ENCODE measurements around the gene YOD1. TPM values are rescaled to one million over a fixed set of nuclear protein-coding genes. Genes with fewer than 3 reads are reported as not detected.

The YOD1 gene
- 1 to 10 TPM; 6.3 to 7.2 TPM for total RNA-seq

GRCh38 chr1:207051191-207051943 is at the start of gene YOD1:
Gene YOD1 (minus strand): TSS chr1:207051208. CDS start chr1:207051030, 178 bp downstream.
- Mint-ChIP-seq H3K4me1 (ENCODE audit: low read depth) (peaks cover 47% of the 10 kb centered on the region), H3K36me3 (peaks cover 21% of the 10 kb centered on the region), H3K27ac (peak within 1 kb of the TSS; percentile 92), H3K9me3 (no peaks in the 10 kb centered on the region), H3K4me3 (peak within 1 kb of the TSS; percentile 93), H3K27me3 (no peaks in the 10 kb centered on the region)
- intact Hi-C loops (cut with micrococcal nuclease) = loop anchor here (5.0 kb wide), 1 partner anchor 129 kb away; the partner anchor contains the start of gene FCMR
- POLR2A ChIA-PET = no interaction called here
- CTCF ChIA-PET = interaction anchor here (1.9 kb wide), 1 partner anchor 448 kb away, joined by 17 read pairs; no protein-coding TSS in a partner anchor
- peak; percentile 36 for DNase-seq

- Mint-ChIP-seq H3K9me3 (peaks cover 4% of the 10 kb centered on the region), H3K36me3 (no peaks in the 10 kb centered on the region), H3K4me3 (no peak overlapping the region), H3K27me3 (peaks cover 24% of the 10 kb centered on the region), H3K27ac (peak overlapping the region; percentile 78), H3K4me1 (ENCODE audit: low read depth) (peaks cover 14% of the 10 kb centered on the region)
- ChIA-PET CTCF (interaction anchor here (0.7 to 1.4 kb wide), 5 partner anchors 19 to 402 kb away, joined by 3 to 7 read pairs (median 3); no protein-coding TSS in a partner anchor), POLR2A (interaction anchor here (1.8 kb wide), 1 partner anchor 239 kb away, joined by 9 read pairs; no protein-coding TSS in a partner anchor)
- intact Hi-C loops (cut with micrococcal nuclease) = loop anchor here (1.0 to 2.0 kb wide), 7 partner anchors 46 to 402 kb away; partner anchors contain the start of gene CD55
- peak; percentile 64 for DNase-seq
Observed at GRCh38 chr1:207097871-207098324, 46.9 kb upstream of the YOD1 start.

- peaks cover 13% of the 10 kb centered on the region for H3K27me3 Mint-ChIP-seq
- no peaks in the 10 kb centered on the region for H3K36me3 Mint-ChIP-seq
Observed at GRCh38 chr1:207093944-207094343, 42.9 kb upstream of the YOD1 start.

GRCh38 chr1:207091200-207091908 is 40.3 kb upstream of the YOD1 start:
- DNase-seq = no peak
- peaks cover 7% of the 10 kb centered on the region for H3K4me1 Mint-ChIP-seq (ENCODE audit: low read depth)
- H3K27ac Mint-ChIP-seq = no peak overlapping the region
- H3K4me3 Mint-ChIP-seq = no peak overlapping the region
- no peaks in the 10 kb centered on the region for H3K9me3 Mint-ChIP-seq
- no peaks in the 10 kb centered on the region for H3K36me3 Mint-ChIP-seq
- CTCF ChIA-PET = interaction anchor here (1.1 to 1.4 kb wide), 2 partner anchors 13 to 408 kb away, joined by 3 to 4 read pairs; no protein-coding TSS in a partner anchor
- H3K27me3 Mint-ChIP-seq = peaks cover 11% of the 10 kb centered on the region
- POLR2A ChIA-PET = no interaction called here
- intact Hi-C loops (cut with micrococcal nuclease) = no loop called here

More at GRCh38 chr1:207093944-207094343, 42.9 kb upstream of the YOD1 start:
- no peak for DNase-seq
- POLR2A ChIA-PET = interaction anchor here (1.1 kb wide), 1 partner anchor 269 kb away, joined by 3 read pairs; no protein-coding TSS in a partner anchor
- Mint-ChIP-seq H3K27ac (no peak overlapping the region), H3K4me1 (ENCODE audit: low read depth) (peaks cover 16% of the 10 kb centered on the region), H3K4me3 (no peak overlapping the region), H3K9me3 (no peaks in the 10 kb centered on the region)
- intact Hi-C loops (cut with micrococcal nuclease) = no loop called here
- CTCF ChIA-PET = interaction anchor here (1.0 to 1.3 kb wide), 2 partner anchors 10 to 406 kb away, joined by 4 to 10 read pairs; no protein-coding TSS in a partner anchor

GRCh38 chr1:207089627-207090355 is 38.8 kb upstream of the YOD1 start:
- intact Hi-C loops (cut with micrococcal nuclease) = no loop called here
- POLR2A ChIA-PET = interaction anchor here (1.8 kb wide), 1 partner anchor 232 kb away, joined by 5 read pairs; the partner anchor contains the start of gene CD55
- Mint-ChIP-seq H3K4me1 (ENCODE audit: low read depth) (peaks cover 12% of the 10 kb centered on the region), H3K9me3 (no peaks in the 10 kb centered on the region), H3K4me3 (peak overlapping the region; percentile 47), H3K27ac (no peak overlapping the region), H3K27me3 (peaks cover 6% of the 10 kb centered on the region), H3K36me3 (no peaks in the 10 kb centered on the region)
- no peak for DNase-seq
- CTCF ChIA-PET = interaction anchor here (0.7 to 1.8 kb wide), 2 partner anchors 315 to 410 kb away, joined by 3 to 4 read pairs; no protein-coding TSS in a partner anchor

GRCh38 chr1:207088701-207089626 is 38.0 kb upstream of the YOD1 start, which contains the start of gene C4BPB:
Gene C4BPB (plus strand): TSS chr1:207088860. CDS start chr1:207089532, 672 bp downstream.
- CTCF ChIA-PET = interaction anchor here (0.7 to 1.8 kb wide), 2 partner anchors 316 to 411 kb away, joined by 3 to 4 read pairs; no protein-coding TSS in a partner anchor
- Mint-ChIP-seq H3K27ac (no peak within 1 kb of the TSS), H3K4me3 (peak within 1 kb of the TSS; percentile 47), H3K36me3 (no peaks in the 10 kb centered on the region), H3K27me3 (peaks cover 10% of the 10 kb centered on the region), H3K9me3 (no peaks in the 10 kb centered on the region), H3K4me1 (ENCODE audit: low read depth) (peaks cover 16% of the 10 kb centered on the region)
- DNase-seq = peak; percentile 13
- POLR2A ChIA-PET = interaction anchor here (1.8 kb wide), 1 partner anchor 233 kb away, joined by 5 read pairs; the partner anchor contains the start of gene CD55
- intact Hi-C loops (cut with micrococcal nuclease) = no loop called here

- no peak for DNase-seq
- no peaks in the 10 kb centered on the region for H3K36me3 Mint-ChIP-seq
- no peak overlapping the region for H3K4me3 Mint-ChIP-seq
- H3K27ac Mint-ChIP-seq = no peak overlapping the region
- H3K27me3 Mint-ChIP-seq = peaks cover 14% of the 10 kb centered on the region
- H3K4me1 Mint-ChIP-seq (ENCODE audit: low read depth) = peaks cover 16% of the 10 kb centered on the region
- intact Hi-C loops (cut with micrococcal nuclease) = no loop called here
- no peaks in the 10 kb centered on the region for H3K9me3 Mint-ChIP-seq
- CTCF ChIA-PET = interaction anchor here (1.8 kb wide), 1 partner anchor 412 kb away, joined by 4 read pairs; no protein-coding TSS in a partner anchor
- POLR2A ChIA-PET = interaction anchor here (1.8 kb wide), 1 partner anchor 234 kb away, joined by 5 read pairs; the partner anchor contains the start of gene CD55
Observed at GRCh38 chr1:207088161-207088560, 37.2 kb upstream of the YOD1 start.

GRCh38 chr1:207085887-207086286 is 34.9 kb upstream of the YOD1 start:
- Mint-ChIP-seq H3K27ac (no peak overlapping the region), H3K36me3 (no peaks in the 10 kb centered on the region), H3K27me3 (peaks cover 23% of the 10 kb centered on the region), H3K4me3 (no peak overlapping the region), H3K4me1 (ENCODE audit: low read depth) (peaks cover 16% of the 10 kb centered on the region), H3K9me3 (no peaks in the 10 kb centered on the region)
- intact Hi-C loops (cut with micrococcal nuclease) = no loop called here
- ChIA-PET POLR2A (no interaction called here), CTCF (interaction anchor here (1.6 to 6.9 kb wide), 3 partner anchors 315 to 413 kb away, joined by 4 to 62 read pairs (median 10); no protein-coding TSS in a partner anchor)
- no peak for DNase-seq

GRCh38 chr1:207084701-207085180 is 33.7 kb upstream of the YOD1 start:
- Mint-ChIP-seq H3K9me3 (no peaks in the 10 kb centered on the region), H3K27me3 (peaks cover 23% of the 10 kb centered on the region), H3K4me3 (no peak overlapping the region), H3K4me1 (ENCODE audit: low read depth) (peaks cover 14% of the 10 kb centered on the region), H3K27ac (no peak overlapping the region), H3K36me3 (no peaks in the 10 kb centered on the region)
- POLR2A ChIA-PET = interaction anchor here (0.7 kb wide), 1 partner anchor 237 kb away, joined by 4 read pairs; the partner anchor contains the start of gene CD55
- CTCF ChIA-PET = interaction anchor here (0.5 to 6.9 kb wide), 23 partner anchors 9 to 451 kb away, joined by 3 to 62 read pairs (median 4); partner anchors contain the start of gene PFKFB2
- DNase-seq = peak; percentile 60
- intact Hi-C loops (cut with micrococcal nuclease) = loop anchor here (1.0 kb wide), 2 partner anchors 321 to 415 kb away; no protein-coding TSS in a partner anchor

GRCh38 chr1:207084232-207084631 is 33.2 kb upstream of the YOD1 start:
- Mint-ChIP-seq H3K27ac (no peak overlapping the region), H3K4me3 (no peak overlapping the region), H3K27me3 (peaks cover 21% of the 10 kb centered on the region), H3K36me3 (no peaks in the 10 kb centered on the region), H3K9me3 (no peaks in the 10 kb centered on the region), H3K4me1 (ENCODE audit: low read depth) (peaks cover 10% of the 10 kb centered on the region)
- CTCF ChIA-PET = interaction anchor here (0.5 to 6.9 kb wide), 25 partner anchors 10 to 451 kb away, joined by 3 to 62 read pairs (median 4); partner anchors contain the start of genes CR2 and PFKFB2
- POLR2A ChIA-PET = interaction anchor here (0.7 kb wide), 1 partner anchor 237 kb away, joined by 4 read pairs; the partner anchor contains the start of gene CD55
- intact Hi-C loops (cut with micrococcal nuclease) = loop anchor here (1.0 kb wide), 2 partner anchors 321 to 415 kb away; no protein-coding TSS in a partner anchor
- DNase-seq = no peak
